ENCODE results near the gene FGD4. TPM values are rescaled to one million over a fixed set of nuclear protein-coding genes. Genes with fewer than 3 reads are reported as not detected.
"Not testable (repeated sequence)": the region's sequence is repeated elsewhere in the genome, so short reads cannot be mapped to it uniquely, and the experiment has no call there.

The FGD4 gene
- total and polyA plus RNA-seq, 5 donors from 2014 or later, result 0.02 to 0.67 TPM; not detected in 3

GRCh38 chr12:32507942-32508320 is 108.6 kb downstream of the FGD4 start:
- no peaks in the 10 kb centered on the region for H3K36me3 Mint-ChIP-seq
- no peak overlapping the region for H3K4me3 Mint-ChIP-seq
- ATAC-seq (ENCODE audit: low read depth in 2 of 2) (no peak), DNase-seq (no peak)
- no peaks in the 10 kb centered on the region for H3K9me3 Mint-ChIP-seq
- H3K36me3 ChIP-seq (ENCODE audit: control insufficient read depth, insufficient read depth, low read length), result no peaks in the 10 kb centered on the region
- no peaks in the 10 kb centered on the region for H3K4me1 ChIP-seq (ENCODE audit: control insufficient read depth, insufficient read depth, low read length, poor library complexity, severe bottlenecking)
- no peaks in the 10 kb centered on the region for H3K9me3 ChIP-seq (ENCODE audit: control insufficient read depth in 2 of 2, low read length in 2 of 2)
- H3K27me3 Mint-ChIP-seq, result peaks cover 7% of the 10 kb centered on the region
- H3K27ac Mint-ChIP-seq, result no peak overlapping the region
- H3K27ac ChIP-seq (ENCODE audit: insufficient read depth, low read length, poor library complexity, severe bottlenecking), result no peak overlapping the region
- no peaks in the 10 kb centered on the region for H3K4me1 Mint-ChIP-seq
- no peak overlapping the region for H3K4me3 ChIP-seq (ENCODE audit: low read depth, low read length)
- H3K27me3 ChIP-seq (ENCODE audit: control insufficient read depth, insufficient read depth, low read length), result no peaks in the 10 kb centered on the region

- H3K9me3 ChIP-seq (ENCODE audit: control insufficient read depth in 2 of 2, low read length in 2 of 2), result no peaks in the 10 kb centered on the region
- H3K4me1 Mint-ChIP-seq, result no peaks in the 10 kb centered on the region
- no peaks in the 10 kb centered on the region for H3K27me3 ChIP-seq (ENCODE audit: control insufficient read depth, insufficient read depth, low read length)
- no peaks in the 10 kb centered on the region for H3K36me3 ChIP-seq (ENCODE audit: control insufficient read depth, insufficient read depth, low read length)
- H3K4me3 Mint-ChIP-seq, result no peak overlapping the region
- H3K27ac Mint-ChIP-seq, result no peak overlapping the region
- H3K27ac ChIP-seq (ENCODE audit: insufficient read depth, low read length, poor library complexity, severe bottlenecking), result no peak overlapping the region
- H3K36me3 Mint-ChIP-seq, result no peaks in the 10 kb centered on the region
- no peak overlapping the region for H3K4me3 ChIP-seq (ENCODE audit: low read depth, low read length)
- H3K4me1 ChIP-seq (ENCODE audit: control insufficient read depth, insufficient read depth, low read length, poor library complexity, severe bottlenecking), result no peaks in the 10 kb centered on the region
- ATAC-seq (ENCODE audit: low read depth in 2 of 2) (no peak), DNase-seq (no peak)
- H3K27me3 Mint-ChIP-seq, result peaks cover 11% of the 10 kb centered on the region
- no peaks in the 10 kb centered on the region for H3K9me3 Mint-ChIP-seq
Observed at GRCh38 chr12:32508626-32509025, 109.3 kb downstream of the FGD4 start.

GRCh38 chr12:32509328-32510091 is 110.2 kb downstream of the FGD4 start:
- Histone ChIP-seq H3K27me3 (ENCODE audit: control insufficient read depth, insufficient read depth, low read length) (no peaks in the 10 kb centered on the region), H3K27ac (ENCODE audit: insufficient read depth, low read length, poor library complexity, severe bottlenecking) (no peak overlapping the region), H3K9me3 (ENCODE audit: control insufficient read depth in 2 of 2, low read length in 2 of 2) (no peaks in the 10 kb centered on the region), H3K36me3 (ENCODE audit: control insufficient read depth, insufficient read depth, low read length) (no peaks in the 10 kb centered on the region), H3K4me1 (ENCODE audit: control insufficient read depth, insufficient read depth, low read length, poor library complexity, severe bottlenecking) (no peaks in the 10 kb centered on the region), H3K4me3 (ENCODE audit: low read depth, low read length) (no peak overlapping the region)
- Mint-ChIP-seq H3K4me1 (no peaks in the 10 kb centered on the region), H3K4me3 (no peak overlapping the region), H3K36me3 (no peaks in the 10 kb centered on the region), H3K27ac (no peak overlapping the region), H3K9me3 (no peaks in the 10 kb centered on the region), H3K27me3 (peaks cover 11% of the 10 kb centered on the region)
- ATAC-seq (ENCODE audit: low read depth in 2 of 2) (no peak), DNase-seq (no peak)

- H3K36me3 ChIP-seq (ENCODE audit: control insufficient read depth, insufficient read depth, low read length); H3K27ac ChIP-seq (ENCODE audit: insufficient read depth, low read length, poor library complexity, severe bottlenecking); H3K4me1 Mint-ChIP-seq; H3K4me3 Mint-ChIP-seq; H3K4me3 ChIP-seq (ENCODE audit: low read depth, low read length); H3K27ac Mint-ChIP-seq; H3K27me3 ChIP-seq (ENCODE audit: control insufficient read depth, insufficient read depth, low read length); H3K4me1 ChIP-seq (ENCODE audit: control insufficient read depth, insufficient read depth, low read length, poor library complexity, severe bottlenecking); ATAC-seq (ENCODE audit: low read depth in 2 of 2); DNase-seq; H3K9me3 Mint-ChIP-seq; H3K9me3 ChIP-seq (ENCODE audit: control insufficient read depth in 2 of 2, low read length in 2 of 2); H3K36me3 Mint-ChIP-seq: not testable (repeated sequence)
- peaks cover 11% of the 10 kb centered on the region for H3K27me3 Mint-ChIP-seq
Observed at GRCh38 chr12:32511976-32512375, 112.6 kb downstream of the FGD4 start.

- ATAC-seq (ENCODE audit: low read depth in 2 of 2), result no peak
- Histone ChIP-seq H3K36me3 (ENCODE audit: control insufficient read depth, insufficient read depth, low read length) (no peaks in the 10 kb centered on the region), H3K4me1 (ENCODE audit: control insufficient read depth, insufficient read depth, low read length, poor library complexity, severe bottlenecking) (no peaks in the 10 kb centered on the region), H3K27ac (ENCODE audit: insufficient read depth, low read length, poor library complexity, severe bottlenecking) (no peak overlapping the region), H3K4me3 (ENCODE audit: low read depth, low read length) (no peak overlapping the region), H3K27me3 (ENCODE audit: control insufficient read depth, insufficient read depth, low read length) (no peaks in the 10 kb centered on the region), H3K9me3 (ENCODE audit: control insufficient read depth in 2 of 2, low read length in 2 of 2) (no peaks in the 10 kb centered on the region)
- Mint-ChIP-seq H3K9me3 (no peaks in the 10 kb centered on the region), H3K36me3 (no peaks in the 10 kb centered on the region), H3K4me3 (no peak overlapping the region), H3K27ac (no peak overlapping the region), H3K27me3 (peaks cover 11% of the 10 kb centered on the region), H3K4me1 (peaks cover 0 to 2% (median 0%) of the 10 kb centered on the region in 4 donors)
- no peak for DNase-seq
Observed at GRCh38 chr12:32512379-32512778, 113.0 kb downstream of the FGD4 start.

GRCh38 chr12:32512910-32513309 is 113.6 kb downstream of the FGD4 start:
- Mint-ChIP-seq H3K4me3 (no peak overlapping the region), H3K4me1 (peaks cover 0 to 2% (median 0%) of the 10 kb centered on the region in 4 donors), H3K27me3 (peaks cover 11% of the 10 kb centered on the region), H3K36me3 (no peaks in the 10 kb centered on the region), H3K9me3 (no peaks in the 10 kb centered on the region), H3K27ac (no peak overlapping the region)
- Histone ChIP-seq H3K36me3 (ENCODE audit: control insufficient read depth, insufficient read depth, low read length) (no peaks in the 10 kb centered on the region), H3K9me3 (ENCODE audit: control insufficient read depth in 2 of 2, low read length in 2 of 2) (no peaks in the 10 kb centered on the region), H3K27me3 (ENCODE audit: control insufficient read depth, insufficient read depth, low read length) (no peaks in the 10 kb centered on the region), H3K4me1 (ENCODE audit: control insufficient read depth, insufficient read depth, low read length, poor library complexity, severe bottlenecking) (no peaks in the 10 kb centered on the region), H3K27ac (ENCODE audit: insufficient read depth, low read length, poor library complexity, severe bottlenecking) (no peak overlapping the region), H3K4me3 (ENCODE audit: low read depth, low read length) (no peak overlapping the region)
- ATAC-seq (ENCODE audit: low read depth in 2 of 2), result no peak
- no peak for DNase-seq

GRCh38 chr12:32515137-32515873 is 115.9 kb downstream of the FGD4 start:
- H3K9me3 Mint-ChIP-seq, result no peaks in the 10 kb centered on the region
- Histone ChIP-seq H3K36me3 (ENCODE audit: control insufficient read depth, insufficient read depth, low read length) (no peaks in the 10 kb centered on the region), H3K9me3 (ENCODE audit: control insufficient read depth in 2 of 2, low read length in 2 of 2) (no peaks in the 10 kb centered on the region), H3K4me3 (ENCODE audit: low read depth, low read length) (no peak overlapping the region), H3K27ac (ENCODE audit: insufficient read depth, low read length, poor library complexity, severe bottlenecking) (no peak overlapping the region), H3K4me1 (ENCODE audit: control insufficient read depth, insufficient read depth, low read length, poor library complexity, severe bottlenecking) (no peaks in the 10 kb centered on the region), H3K27me3 (ENCODE audit: control insufficient read depth, insufficient read depth, low read length) (no peaks in the 10 kb centered on the region)
- DNase-seq, result no peak
- no peak overlapping the region for H3K27ac Mint-ChIP-seq
- no peak overlapping the region for H3K4me3 Mint-ChIP-seq
- peaks cover 0 to 2% (median 0%) of the 10 kb centered on the region in 4 donors for H3K4me1 Mint-ChIP-seq
- no peaks in the 10 kb centered on the region for H3K36me3 Mint-ChIP-seq
- peaks cover 11% of the 10 kb centered on the region for H3K27me3 Mint-ChIP-seq
- no peak for ATAC-seq (ENCODE audit: low read depth in 2 of 2)

GRCh38 chr12:32516230-32516629 is 116.9 kb downstream of the FGD4 start:
- Mint-ChIP-seq H3K9me3 (no peaks in the 10 kb centered on the region), H3K4me3 (no peak overlapping the region), H3K27ac (no peak overlapping the region), H3K36me3 (no peaks in the 10 kb centered on the region), H3K27me3 (peaks cover 11% of the 10 kb centered on the region), H3K4me1 (peaks cover 0 to 2% (median 0%) of the 10 kb centered on the region in 4 donors)
- Histone ChIP-seq H3K4me1 (ENCODE audit: control insufficient read depth, insufficient read depth, low read length, poor library complexity, severe bottlenecking) (no peaks in the 10 kb centered on the region), H3K4me3 (ENCODE audit: low read depth, low read length) (no peak overlapping the region), H3K36me3 (ENCODE audit: control insufficient read depth, insufficient read depth, low read length) (no peaks in the 10 kb centered on the region), H3K9me3 (ENCODE audit: control insufficient read depth in 2 of 2, low read length in 2 of 2) (no peaks in the 10 kb centered on the region), H3K27me3 (ENCODE audit: control insufficient read depth, insufficient read depth, low read length) (no peaks in the 10 kb centered on the region), H3K27ac (ENCODE audit: insufficient read depth, low read length, poor library complexity, severe bottlenecking) (no peak overlapping the region)
- no peak for DNase-seq
- ATAC-seq (ENCODE audit: low read depth in 2 of 2), result no peak
